NOMO-1 (cell line): Measurements from ENCODE around the gene FANK1.

Source experiments
- DNase-seq, 2 experiments: peaks; one replicate each; lab custom pipeline; 2025; ENCODE audit not compliant: unreplicated experiment in 2 of 2; lab: John Stamatoyannopoulos, UW

The FANK1 gene

GRCh38 chr10:125984346-125984745, 88.0 kb downstream of the FANK1 start:
- DNase-seq = no peak

DNA sequence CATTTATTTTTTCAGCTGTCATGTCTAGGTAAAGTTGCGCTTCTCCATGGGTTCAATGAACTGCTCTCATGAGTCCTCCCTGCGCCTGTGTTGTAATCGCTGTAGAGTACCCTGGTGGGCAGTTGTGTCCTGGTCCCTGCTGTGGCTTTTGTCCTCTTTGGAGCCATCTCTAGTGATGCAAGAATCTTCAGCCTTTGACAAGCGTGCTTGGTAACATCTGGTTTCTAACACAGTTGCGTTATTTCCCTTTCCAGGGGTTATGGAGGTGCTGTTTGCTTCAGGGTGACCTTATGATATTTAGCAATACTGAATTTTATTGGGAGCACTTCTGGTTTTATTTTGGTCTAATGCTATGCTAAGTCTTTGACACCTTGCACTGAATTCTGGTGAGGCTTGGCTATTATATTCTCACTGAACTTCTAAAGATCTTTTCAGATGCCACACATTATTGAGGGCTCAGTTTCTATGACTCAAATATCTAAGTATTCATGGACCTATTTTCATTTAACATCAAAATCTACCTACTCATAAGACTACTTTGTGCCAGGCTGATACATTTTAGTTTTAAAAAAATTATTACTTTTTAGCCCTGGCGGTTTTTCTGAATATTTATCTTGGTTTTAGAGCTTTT, 88.6 kb downstream of the FANK1 start:
- no peak for DNase-seq

- no peak for DNase-seq
Observed at GRCh38 chr10:125985557-125986240, 89.3 kb downstream of the FANK1 start.

GRCh38 chr10:125989791-125990190, 93.4 kb downstream of the FANK1 start:
- DNase-seq = no peak

- DNase-seq = no peak
Observed at GRCh38 chr10:125990974-125991373, 94.6 kb downstream of the FANK1 start.

- DNase-seq = no peak
Observed at GRCh38 chr10:125991392-125991791, 95.0 kb downstream of the FANK1 start.

DNA sequence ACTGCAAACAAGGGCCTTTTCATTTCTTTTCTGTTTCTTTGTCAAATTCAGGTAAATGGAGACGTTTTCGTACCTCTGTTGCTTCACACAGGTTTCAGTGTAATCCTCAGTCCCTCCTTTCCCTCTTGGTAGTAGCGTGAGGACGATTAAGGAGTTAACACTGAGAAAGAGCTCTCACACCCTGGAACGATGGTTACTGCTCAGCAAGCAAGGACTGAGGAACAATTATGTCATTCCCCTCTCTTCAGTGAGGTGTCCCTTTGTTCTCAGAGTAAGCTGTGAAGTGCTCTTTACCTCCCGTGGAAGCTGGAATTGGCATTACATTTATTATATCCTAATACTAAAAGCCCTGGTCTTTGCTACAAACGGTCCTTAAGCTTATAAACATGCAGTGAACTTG, 95.9 kb downstream of the FANK1 start:
- no peak for DNase-seq

- no peak for DNase-seq
Observed at GRCh38 chr10:125994601-125995000, 98.2 kb downstream of the FANK1 start.

GRCh38 chr10:125995726-125996304, 99.5 kb downstream of the FANK1 start:
- no peak for DNase-seq

- no peak for DNase-seq
Observed at GRCh38 chr10:125997586-125997985, 101.2 kb downstream of the FANK1 start.

DNA sequence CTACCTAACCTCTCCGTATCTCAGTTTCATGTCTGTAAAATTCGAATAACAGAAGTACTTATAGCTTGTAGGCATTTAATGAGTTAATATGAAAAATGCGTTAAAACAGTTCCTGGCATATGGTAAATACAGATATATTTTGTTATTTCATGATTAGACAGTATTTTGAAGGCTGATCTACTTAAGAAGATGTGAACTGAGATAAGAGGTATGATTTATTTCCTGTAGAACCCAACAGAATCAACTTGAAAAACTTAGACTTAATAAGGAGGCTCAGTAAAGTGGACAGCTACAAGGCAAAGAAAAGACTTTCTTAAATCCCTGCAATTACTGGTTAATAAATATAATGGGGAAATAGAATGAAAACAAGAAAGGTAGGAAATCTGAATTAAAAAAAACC, 103.3 kb downstream of the FANK1 start:
- DNase-seq = no peak

- no peak for DNase-seq
Observed at GRCh38 chr10:126001576-126001975, 105.2 kb downstream of the FANK1 start.

DNA sequence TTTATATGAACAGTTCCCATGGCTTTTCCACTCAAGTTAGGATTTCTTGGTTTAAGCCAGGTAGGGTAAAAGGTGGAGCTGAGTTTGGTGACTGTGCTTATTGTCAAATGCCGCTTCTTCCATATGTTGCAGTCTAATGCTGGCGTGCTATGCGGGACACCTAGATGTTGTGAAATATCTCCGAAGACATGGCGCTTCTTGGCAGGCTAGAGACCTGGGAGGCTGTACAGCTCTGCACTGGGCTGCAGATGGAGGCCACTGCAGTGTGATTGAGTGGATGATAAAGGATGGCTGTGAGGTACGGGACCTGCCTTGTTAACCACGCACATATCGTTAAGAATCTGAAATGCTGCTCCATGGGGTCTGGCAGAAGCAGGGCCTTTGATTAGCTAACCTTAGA, 108.4 kb downstream of the FANK1 start:
- no peak for DNase-seq

DNA sequence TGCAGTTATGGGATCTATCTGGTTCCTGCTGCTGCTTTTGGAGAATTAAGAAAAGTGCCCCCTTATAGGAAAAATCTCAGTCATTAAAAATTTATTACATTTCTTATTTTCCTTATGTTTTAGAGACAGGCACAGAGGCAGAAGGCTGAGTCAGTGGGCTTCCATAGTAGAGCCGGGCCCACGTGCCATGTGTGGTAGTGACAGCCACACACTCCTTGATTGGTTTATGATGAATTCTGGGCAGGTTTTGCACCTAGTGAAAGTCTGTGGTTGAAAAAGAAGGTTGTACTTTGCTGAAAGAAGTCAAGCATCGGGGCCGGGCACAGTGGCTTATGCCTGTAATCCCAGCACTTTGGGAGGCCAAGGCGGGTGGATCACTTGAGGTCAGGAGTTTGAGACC, 109.9 kb downstream of the FANK1 start:
- no peak for DNase-seq

DNA sequence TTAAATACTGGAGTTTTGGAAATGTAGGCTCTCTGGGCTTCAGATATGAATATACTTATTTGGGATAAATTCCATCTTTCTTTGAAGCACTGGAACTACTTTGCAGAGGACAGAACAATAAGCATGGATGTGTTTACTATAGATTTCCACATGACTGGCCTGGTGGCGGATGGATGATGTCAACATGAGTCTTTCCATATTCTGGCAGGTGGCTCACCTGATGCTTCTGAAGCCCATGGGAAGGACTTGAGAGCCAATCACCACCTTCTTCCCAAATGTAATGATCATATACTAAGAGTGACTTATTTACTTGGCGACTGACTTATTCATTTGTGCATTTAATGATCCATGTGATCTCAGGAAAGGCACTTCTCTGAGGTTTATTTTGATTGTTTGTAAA, 110.5 kb downstream of the FANK1 start:
- no peak for DNase-seq

DNA sequence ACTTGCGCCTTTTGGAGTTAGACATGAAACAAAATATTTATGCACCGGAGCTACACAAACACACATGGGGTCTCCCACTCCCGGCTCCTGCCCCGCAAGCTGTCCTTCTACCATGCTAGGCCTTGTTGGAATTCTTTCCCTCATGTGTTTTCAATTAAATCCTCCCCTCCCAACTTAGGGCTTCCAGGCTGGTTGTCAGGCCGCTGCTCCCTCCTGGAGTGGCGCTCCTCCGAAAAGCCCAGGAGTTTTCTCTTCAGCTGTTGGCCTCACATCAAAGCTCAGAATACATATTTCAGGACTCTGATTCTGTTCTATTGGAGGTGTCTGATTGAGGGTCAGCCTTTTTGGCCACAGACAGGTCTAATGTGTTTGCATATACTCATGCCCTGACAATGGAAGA, 113.3 kb downstream of the FANK1 start:
- DNase-seq = no peak

DNA sequence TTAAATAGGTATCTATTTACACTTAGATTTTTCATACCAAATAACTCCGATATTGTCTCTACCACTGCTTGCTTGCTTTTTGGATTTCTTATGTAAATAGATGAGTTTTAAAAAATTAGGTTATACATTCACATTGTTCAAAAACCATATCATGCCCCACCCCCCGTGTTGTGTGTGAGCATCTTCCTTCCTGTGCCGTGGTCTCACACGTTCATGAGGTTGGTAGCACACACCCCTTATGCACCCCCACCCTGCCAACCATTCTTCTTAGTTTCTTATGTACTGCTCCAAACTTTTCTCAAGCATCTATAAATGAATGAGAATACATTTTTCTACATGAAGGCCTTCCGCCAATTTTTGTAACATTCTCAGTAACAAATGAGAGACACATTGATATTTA, 115.6 kb downstream of the FANK1 start:
- no peak for DNase-seq

GRCh38 chr10:126012485-126012884, 116.1 kb downstream of the FANK1 start:
- no peak for DNase-seq

- no peak for DNase-seq
Observed at GRCh38 chr10:126013489-126014281, 117.3 kb downstream of the FANK1 start.

- DNase-seq = no peak
Observed at GRCh38 chr10:126014309-126014708, 117.9 kb downstream of the FANK1 start.

GRCh38 chr10:126015413-126015812, 119.0 kb downstream of the FANK1 start:
- DNase-seq = no peak
